GM12878 (cell line): Measurements from ENCODE around the gene PNMT.

Source experiments
- CHD2 ChIP-seq: IDR thresholded peaks from 2 replicates; pipeline ENCODE4 v1.6.1; 2011; ENCODE audit warnings: low read depth, low read length, improper control_type of control experiment, borderline replicate concordance
- CREB1 ChIP-seq: IDR thresholded peaks from 2 replicates; pipeline ENCODE4 v1.6.1; 2012; ENCODE audit warnings: low read depth, mild to moderate bottlenecking, inconsistent platforms
- EGR1 ChIP-seq, 2 experiments: IDR thresholded peaks; 1 replicate in 1 of 2; 2 replicates in 1 of 2; pipeline ENCODE4 v1.6.1; 2011 to 2012; ENCODE audit warnings: low read depth in 2 of 2, low read length in 2 of 2, borderline replicate concordance in 1 of 2, mild to moderate bottlenecking in 1 of 2, moderate library complexity in 1 of 2
- ESRRA ChIP-seq: IDR thresholded peaks from 2 replicates; pipeline ENCODE4 v1.6.1; 2012; ENCODE audit warnings: mild to moderate bottlenecking, low read length, improper control_type of control experiment
- FOXK2 ChIP-seq: fragments of 450-650 bp; IDR thresholded peaks from 2 replicates; pipeline ENCODE4 v1.6.1; 2017; ENCODE audit warnings: mild to moderate bottlenecking, moderate library complexity
- KDM1A ChIP-seq: fragments of 200-600 bp; sonication (generic); IDR thresholded peaks from 2 replicates; pipeline ENCODE4 v1.6.1; 2016; ENCODE audit warnings: borderline replicate concordance
- NFIC ChIP-seq: IDR thresholded peaks from 2 replicates; pipeline ENCODE4 v1.6.1; 2012; ENCODE audit warnings: low read depth, mild to moderate bottlenecking, inconsistent platforms, low read length, moderate library complexity
- SRF ChIP-seq, 2 experiments: IDR thresholded peaks; 2 replicates each; pipeline ENCODE4 v1.6.1; 2011; ENCODE audit warnings: low read depth in 2 of 2, low read length in 2 of 2, mild to moderate bottlenecking in 1 of 2, moderate library complexity in 1 of 2
- TCF12 ChIP-seq: IDR thresholded peaks from 2 replicates; pipeline ENCODE4 v1.6.1; 2011; ENCODE audit warnings: low read depth, mild to moderate bottlenecking, low read length
- TCF7 ChIP-seq: IDR thresholded peaks from 2 replicates; pipeline ENCODE4 v1.6.1; 2014; ENCODE audit warnings: antibody characterized with exemption, borderline replicate concordance
- ZNF24 ChIP-seq: fragments of 450-650 bp; IDR thresholded peaks from 2 replicates; pipeline ENCODE4 v1.6.1; 2017; ENCODE audit warnings: antibody characterized with exemption, mild to moderate bottlenecking
- TF ChIP-seq, protein P1 (sequence below), 3 experiments: IDR thresholded peaks in 2 of 3; conservative IDR thresholded peaks in 1 of 3; 2 replicates each; pipeline ENCODE4 v1.5.1; 2011; ENCODE audit warnings: low read depth in 3 of 3, low read length in 3 of 3, mild to moderate bottlenecking in 3 of 3, control low read depth in 2 of 3, moderate library complexity in 2 of 3, inconsistent platforms in 1 of 3, mixed read lengths in 1 of 3; ENCODE audit not compliant: control insufficient read depth in 2 of 3, insufficient read depth in 1 of 3; ENCODE audit errors: extremely low read depth in 1 of 3
- TF ChIP-seq, protein P2 (sequence below): IDR thresholded peaks from 2 replicates; pipeline ENCODE4 v1.6.1; 2011; ENCODE audit warnings: borderline replicate concordance, low read depth, mild to moderate bottlenecking, moderate library complexity, mixed read lengths, low read length; ENCODE audit not compliant: insufficient read depth; ENCODE audit errors: extremely low read length
- TF ChIP-seq, protein P3 (sequence below): IDR thresholded peaks from 2 replicates; pipeline ENCODE4 v1.6.1; 2012; ENCODE audit warnings: low read length, inconsistent platforms

DNA sequence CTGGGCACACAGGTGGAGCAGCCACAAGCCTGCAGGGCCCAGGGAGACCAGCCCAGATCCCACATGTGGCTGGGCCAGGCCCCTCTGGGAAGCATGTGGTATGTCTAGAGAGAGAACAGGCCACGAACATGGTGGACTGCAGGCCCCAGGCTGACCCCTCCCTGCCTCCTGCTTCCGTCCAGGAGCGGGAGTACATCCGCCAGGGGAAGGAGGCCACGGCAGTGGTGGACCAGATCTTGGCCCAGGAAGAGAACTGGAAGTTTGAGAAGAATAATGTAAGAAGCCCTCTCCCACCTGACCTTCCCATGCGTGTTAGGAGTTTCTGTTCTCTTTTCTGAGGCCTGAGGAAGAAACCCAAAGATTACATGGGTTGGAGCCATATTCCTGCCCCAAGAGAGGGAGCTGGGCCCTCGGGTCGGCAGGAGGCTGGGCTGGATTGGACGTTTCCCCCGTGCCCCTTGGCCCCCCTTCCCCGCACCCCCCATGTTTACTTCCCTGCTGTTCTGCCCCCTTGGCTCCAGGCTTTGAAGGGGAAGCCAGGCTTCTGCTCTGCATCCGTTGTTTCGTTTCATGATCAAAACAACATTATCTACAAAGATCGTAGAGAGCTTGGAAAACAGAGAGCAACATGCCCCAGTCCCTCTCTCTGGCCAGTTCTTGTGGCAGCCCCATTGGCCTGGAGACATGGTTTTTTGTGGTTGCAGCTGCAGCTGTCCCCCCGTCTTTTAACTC, 8.8 kb upstream of the PNMT start:
- no peak for TF ChIP-seq FOXK2
- no peak for TF ChIP-seq SRF (IDR thresholded peaks at IDR 0.05; ENCODE audit: low read depth in 2 of 2, low read length in 2 of 2)
- TF ChIP-seq EGR1 (IDR thresholded peaks at IDR 0.05; ENCODE audit: borderline replicate concordance in 1 of 2, low read depth in 2 of 2, low read length in 2 of 2), result no peak
- TF ChIP-seq CHD2, result no peak
- TF ChIP-seq TCF12, result no peak
- no peak for TF ChIP-seq KDM1A
- no peak for TF ChIP-seq ESRRA
- TF ChIP-seq, protein P1, sequence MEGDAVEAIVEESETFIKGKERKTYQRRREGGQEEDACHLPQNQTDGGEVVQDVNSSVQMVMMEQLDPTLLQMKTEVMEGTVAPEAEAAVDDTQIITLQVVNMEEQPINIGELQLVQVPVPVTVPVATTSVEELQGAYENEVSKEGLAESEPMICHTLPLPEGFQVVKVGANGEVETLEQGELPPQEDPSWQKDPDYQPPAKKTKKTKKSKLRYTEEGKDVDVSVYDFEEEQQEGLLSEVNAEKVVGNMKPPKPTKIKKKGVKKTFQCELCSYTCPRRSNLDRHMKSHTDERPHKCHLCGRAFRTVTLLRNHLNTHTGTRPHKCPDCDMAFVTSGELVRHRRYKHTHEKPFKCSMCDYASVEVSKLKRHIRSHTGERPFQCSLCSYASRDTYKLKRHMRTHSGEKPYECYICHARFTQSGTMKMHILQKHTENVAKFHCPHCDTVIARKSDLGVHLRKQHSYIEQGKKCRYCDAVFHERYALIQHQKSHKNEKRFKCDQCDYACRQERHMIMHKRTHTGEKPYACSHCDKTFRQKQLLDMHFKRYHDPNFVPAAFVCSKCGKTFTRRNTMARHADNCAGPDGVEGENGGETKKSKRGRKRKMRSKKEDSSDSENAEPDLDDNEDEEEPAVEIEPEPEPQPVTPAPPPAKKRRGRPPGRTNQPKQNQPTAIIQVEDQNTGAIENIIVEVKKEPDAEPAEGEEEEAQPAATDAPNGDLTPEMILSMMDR (IDR thresholded peaks at IDR 0.05 in 2 of 3, conservative IDR thresholded peaks at IDR 0.05 in 1 of 3; ENCODE audit: control insufficient read depth in 2 of 3, extremely low read depth in 1 of 3, insufficient read depth in 1 of 3, low read depth in 3 of 3, low read length in 3 of 3), result no peak
- TF ChIP-seq ZNF24, result no peak
- TF ChIP-seq CREB1, result no peak
- no peak for TF ChIP-seq NFIC
- TF ChIP-seq TCF7, result no peak
- TF ChIP-seq, protein P2, sequence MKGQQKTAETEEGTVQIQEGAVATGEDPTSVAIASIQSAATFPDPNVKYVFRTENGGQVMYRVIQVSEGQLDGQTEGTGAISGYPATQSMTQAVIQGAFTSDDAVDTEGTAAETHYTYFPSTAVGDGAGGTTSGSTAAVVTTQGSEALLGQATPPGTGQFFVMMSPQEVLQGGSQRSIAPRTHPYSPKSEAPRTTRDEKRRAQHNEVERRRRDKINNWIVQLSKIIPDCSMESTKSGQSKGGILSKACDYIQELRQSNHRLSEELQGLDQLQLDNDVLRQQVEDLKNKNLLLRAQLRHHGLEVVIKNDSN, result no peak
- TF ChIP-seq, protein P3, sequence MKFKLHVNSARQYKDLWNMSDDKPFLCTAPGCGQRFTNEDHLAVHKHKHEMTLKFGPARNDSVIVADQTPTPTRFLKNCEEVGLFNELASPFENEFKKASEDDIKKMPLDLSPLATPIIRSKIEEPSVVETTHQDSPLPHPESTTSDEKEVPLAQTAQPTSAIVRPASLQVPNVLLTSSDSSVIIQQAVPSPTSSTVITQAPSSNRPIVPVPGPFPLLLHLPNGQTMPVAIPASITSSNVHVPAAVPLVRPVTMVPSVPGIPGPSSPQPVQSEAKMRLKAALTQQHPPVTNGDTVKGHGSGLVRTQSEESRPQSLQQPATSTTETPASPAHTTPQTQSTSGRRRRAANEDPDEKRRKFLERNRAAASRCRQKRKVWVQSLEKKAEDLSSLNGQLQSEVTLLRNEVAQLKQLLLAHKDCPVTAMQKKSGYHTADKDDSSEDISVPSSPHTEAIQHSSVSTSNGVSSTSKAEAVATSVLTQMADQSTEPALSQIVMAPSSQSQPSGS, result no peak
